CD4-positive, alpha-beta T cell treated with Interleukin-10 for 1 hour (primary cell): ENCODE results near the gene FILIP1.
"Not testable (repeated sequence)": the region's sequence is repeated elsewhere in the genome, so short reads cannot be mapped to it uniquely, and the experiment has no call there.

ENCODE experiments used
- DNase-seq: peaks from one replicate; pipeline ENCODE4 v3.0.0-alpha.2; 2020

The FILIP1 gene

DNA sequence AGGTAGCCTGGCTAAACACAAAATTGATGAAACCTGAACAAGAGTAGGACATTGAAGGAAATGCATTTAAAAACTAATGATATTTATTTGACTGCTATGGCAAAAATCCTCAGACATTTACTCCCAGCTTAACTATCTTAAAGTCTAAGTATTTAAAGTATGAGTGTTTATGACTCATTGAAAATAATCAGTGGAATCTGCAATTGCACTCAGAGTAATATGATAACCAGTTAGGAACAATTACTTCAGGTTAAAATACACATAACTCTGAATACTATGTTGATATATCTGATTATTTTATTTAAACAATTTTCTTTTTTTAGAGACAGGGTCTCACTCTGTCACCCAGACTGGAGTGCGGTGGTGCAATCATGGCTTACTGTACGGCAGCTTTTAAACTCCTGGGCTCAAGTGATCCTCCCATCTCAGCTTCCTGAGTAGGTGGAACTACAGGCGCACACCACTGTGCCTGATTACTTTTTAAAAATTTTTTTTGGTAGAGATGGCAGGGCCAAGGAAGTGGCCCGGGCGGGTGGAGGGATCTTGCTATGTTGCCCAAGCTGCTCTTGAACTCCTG, 43.9 kb downstream of the FILIP1 start:
- DNase-seq: no peak

DNA sequence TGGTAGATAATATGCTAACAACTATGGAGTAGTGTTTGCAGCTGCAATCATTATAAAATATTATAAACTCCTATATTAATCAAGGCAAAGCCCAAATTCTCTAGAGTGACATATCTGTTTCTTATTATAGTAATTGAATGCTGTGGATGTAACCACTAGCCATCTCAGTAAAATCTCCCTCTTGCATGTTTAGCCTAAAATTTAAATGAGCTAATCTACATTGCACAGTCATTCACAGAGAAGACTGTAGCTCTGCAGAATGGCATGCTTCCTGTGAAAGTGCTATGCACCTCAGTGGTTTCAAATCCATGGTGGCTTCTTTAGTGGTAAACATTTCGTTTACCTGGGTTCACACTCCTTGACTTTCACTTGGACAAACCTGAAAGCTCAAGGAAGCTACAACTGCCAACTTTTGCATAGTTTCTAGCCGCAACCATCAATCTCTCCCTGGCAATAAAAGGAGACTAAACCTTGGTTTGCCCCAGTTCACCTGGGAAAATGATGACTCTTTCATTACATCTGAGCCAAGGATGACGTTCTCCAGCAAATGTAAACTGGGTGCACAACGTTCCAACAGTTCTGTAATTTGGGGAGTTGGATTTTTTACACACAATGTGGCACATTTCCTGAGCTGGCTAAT, 47.2 kb downstream of the FILIP1 start:
- DNase-seq: no peak

DNA sequence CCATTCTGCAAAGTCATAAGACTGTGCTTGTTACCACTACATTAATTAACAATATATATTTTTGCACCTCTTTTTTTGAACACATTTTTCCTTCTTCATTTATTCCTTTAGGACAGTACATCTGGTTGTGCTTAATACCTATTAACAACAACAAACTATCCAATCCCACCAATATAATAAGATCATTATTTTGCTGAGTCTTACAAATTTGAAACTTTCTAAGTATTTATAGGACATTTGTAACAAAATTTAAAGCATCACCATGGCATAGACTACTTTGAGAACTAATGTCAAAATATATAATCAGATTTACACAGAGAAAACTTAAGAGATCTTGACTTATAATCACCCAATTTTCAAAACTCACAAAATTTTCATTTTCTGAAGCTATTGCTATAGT, 47.9 kb downstream of the FILIP1 start:
- no peak for DNase-seq

DNA sequence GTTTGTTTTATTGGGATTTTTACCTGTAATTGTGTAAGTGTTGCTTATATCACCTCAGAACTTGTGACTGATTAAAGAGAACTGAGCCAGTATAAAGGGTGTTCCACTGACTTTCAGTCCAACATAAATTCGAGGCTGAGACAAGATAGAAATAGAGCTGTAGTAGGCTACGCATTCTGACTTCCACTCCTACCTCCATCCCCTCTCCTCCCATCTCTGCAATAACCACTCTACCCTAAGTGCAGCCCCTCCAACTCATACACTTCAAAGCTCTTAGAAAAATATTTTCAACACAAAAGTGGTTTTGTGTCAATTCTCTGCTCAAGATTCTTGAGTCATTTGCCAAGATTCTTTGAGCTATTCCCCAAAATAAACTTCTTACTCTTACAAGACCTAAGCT, 48.7 kb downstream of the FILIP1 start:
- no peak for DNase-seq

DNA sequence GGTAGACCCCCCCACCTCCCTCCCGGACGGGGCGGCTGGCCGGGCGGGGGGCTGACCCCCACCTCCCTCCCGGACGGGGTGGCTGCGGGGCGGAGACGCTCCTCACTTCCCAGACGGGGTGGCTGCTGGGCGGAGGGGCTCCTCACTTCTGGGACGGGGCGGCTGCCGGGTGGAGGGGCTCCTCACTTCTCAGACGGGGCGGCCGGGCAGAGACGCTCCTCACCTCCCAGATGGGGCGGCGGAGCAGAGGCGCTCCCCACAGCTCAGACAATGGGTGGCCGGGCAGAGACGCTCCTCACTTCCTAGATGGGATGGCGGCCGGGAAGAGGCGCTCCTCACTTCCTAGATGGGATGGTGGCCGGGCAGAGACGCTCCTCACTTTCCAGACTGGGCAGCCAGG, 51.7 kb downstream of the FILIP1 start:
- not testable (repeated sequence) for DNase-seq

DNA sequence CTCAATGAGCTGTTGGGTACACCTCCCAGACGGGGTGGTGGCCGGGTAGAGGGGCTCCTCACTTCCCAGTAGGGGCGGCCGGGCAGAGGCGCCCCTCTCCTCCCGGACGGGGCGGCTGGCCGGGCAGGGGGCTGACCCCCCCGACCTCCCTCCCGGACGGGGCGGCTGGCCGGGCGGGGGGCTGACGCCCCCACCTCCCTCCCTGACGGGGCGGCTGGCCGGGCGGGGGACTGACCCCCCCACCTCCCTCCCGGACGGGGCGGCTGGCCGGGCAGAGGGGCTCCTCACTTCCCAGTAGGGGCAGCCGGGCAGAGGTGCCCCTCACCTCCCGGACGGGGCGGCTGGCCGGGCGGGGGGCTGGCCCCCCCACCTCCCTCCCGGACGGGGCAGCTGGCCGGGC, 52.1 kb downstream of the FILIP1 start:
- not testable (repeated sequence) for DNase-seq

DNA sequence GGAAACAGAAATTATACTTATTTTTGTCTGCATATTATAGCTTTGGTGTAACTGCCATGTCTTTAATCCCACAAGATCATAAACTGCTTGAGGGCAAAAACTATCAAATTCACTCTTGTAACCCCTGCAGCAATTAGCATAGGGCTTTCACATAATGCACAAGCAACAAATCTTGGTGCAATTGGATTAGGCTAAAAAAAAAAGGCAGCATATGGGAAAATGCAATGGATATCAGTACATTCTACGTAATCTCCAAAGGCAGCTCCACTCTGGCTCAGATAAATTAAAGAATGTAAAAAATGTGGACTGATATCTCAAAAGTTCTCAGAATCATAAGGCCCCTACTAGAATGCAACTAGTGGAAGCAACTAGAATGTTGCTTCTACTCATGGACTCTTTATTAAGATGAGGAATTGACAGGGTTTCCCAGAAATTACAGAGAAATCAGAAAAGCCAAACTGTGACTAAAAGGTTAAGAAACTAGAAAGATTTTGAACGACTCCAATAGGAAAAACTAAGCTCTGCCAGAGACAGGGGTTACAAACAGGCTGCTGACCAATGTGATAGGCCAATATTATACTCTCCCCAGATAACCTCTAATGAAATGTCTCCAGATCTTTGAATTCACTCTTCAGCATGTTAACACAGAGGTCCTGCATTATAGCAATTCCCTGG, 55.0 kb downstream of the FILIP1 start:
- DNase-seq: no peak

DNA sequence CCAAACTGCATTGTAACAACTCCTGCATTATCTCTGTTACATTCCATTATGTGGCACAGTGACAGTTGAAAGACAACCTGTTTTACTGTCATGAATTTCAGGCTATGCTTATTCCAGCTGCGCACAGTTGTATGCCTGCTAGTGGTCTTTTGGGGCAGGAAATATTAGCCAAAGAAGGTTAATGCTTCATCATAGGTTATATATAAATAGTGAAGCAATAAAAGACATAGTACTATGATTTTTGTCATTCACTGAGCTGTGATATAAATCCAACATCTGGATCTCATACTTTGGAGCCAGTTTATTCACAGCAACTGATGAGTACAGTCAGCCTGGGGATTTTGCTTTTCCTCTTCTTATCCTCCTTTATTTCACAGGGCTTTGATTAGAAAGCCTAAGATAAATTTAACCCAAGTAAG, 55.6 kb downstream of the FILIP1 start:
- DNase-seq: no peak

DNA sequence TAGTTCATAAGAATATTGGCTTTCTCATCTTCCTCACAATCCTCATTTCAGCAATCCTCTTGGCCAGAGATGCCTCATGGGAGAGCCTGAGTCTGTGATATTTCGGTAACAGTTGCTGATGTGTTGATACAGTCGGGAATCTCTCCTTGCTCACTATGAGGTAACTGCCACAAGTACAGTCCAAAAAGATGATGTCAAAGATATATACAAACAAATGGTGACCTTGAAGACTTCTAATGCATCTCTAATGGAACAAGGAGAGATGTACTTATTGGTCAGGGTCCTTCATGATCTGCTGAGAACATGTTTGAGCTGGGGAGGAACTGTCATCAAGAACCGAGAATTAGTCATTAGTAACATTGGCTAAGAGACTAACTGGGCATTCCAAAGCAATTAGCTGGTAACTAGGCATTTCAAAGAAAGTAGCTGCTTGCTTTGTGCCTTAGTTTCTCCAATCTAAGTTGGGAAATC, 56.1 kb downstream of the FILIP1 start:
- DNase-seq: no peak

DNA sequence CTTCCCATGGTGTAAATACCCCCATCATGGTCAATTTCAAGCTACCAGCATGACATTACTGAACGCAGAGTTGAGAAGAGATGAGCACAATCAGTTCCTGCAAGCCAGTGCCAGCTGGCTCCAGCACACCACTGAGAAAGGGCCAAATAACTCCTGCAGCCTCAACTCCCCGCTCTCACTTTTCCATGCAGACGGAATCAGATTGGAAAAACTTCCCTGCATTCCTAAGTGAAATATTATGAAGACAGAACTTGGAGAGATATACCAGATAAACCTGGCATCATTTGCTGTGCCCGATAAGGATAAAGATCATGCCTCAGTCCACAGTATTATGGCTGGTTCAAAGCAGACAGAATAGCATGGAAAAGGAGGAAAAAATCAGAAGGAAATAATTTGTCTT, 56.7 kb downstream of the FILIP1 start:
- DNase-seq: no peak

DNA sequence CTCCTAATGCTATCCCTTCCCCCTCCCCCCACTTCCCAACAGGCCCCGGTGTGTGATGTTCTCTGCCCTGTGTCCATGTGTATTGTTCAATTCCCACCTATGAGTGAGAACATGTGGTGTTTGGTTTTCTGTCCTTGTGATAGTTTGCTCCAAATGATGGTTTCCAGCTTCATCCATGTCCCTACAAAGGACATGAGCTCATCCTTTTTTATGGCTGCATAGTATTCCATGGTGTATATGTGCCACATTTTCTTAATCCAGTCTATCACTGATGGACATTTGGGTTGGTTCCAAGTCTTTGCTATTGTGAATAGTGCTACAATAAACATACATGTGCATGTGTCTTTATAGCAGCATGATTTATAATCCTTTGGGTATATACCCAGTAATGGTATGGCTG, 60.8 kb downstream of the FILIP1 start:
- DNase-seq: not testable (repeated sequence)

DNA sequence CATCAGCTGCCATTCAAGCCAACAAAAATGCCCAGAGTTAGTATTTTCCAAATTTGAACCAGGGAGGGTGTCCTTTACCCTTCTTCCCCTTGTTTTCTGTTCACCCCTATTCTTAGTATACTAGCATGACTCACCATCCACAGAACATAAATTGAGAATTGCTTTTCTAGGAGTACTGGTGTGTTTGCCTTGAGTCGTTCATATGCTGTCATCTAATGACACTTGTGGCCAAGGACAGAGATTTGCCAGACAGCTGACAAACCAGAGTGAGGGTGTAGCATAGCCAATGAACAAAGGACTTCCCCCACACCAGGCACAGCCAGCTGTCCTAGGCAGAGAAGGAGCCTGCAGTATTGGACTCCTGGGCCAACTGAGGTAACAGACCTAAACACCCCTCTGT, 62.2 kb downstream of the FILIP1 start:
- DNase-seq: no peak

DNA sequence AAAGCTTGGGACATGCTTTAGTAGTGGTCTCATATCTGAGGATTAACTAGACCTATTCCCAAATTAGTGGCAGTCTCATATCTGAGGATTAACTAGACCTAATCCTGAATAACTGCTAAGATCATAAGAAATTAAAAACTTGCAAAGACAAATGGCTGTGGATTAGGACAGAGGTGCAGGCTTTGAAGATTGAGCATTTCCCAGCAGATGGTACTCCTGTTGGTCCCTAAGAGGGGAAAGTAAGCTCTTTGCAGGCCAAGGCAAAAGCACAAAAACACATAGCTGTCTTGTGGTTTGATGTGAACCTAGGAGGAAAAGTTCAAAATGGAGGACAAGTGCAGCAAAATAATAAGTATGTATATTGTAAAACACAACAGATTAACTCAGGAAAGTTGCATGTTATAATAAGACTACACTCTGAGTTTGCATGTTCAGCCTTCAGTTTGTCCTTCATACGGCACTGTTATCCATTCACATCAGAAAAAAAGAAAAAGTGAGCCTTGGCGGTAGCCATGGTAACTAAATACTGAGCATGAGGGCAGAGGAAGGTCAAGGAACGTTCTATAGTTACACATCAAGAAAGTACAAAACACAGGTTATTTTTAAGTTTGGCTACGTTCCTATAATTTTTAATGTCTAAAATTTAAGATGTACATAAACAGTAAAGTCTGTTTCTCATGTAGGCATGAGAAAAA, 62.8 kb downstream of the FILIP1 start:
- DNase-seq: no peak

DNA sequence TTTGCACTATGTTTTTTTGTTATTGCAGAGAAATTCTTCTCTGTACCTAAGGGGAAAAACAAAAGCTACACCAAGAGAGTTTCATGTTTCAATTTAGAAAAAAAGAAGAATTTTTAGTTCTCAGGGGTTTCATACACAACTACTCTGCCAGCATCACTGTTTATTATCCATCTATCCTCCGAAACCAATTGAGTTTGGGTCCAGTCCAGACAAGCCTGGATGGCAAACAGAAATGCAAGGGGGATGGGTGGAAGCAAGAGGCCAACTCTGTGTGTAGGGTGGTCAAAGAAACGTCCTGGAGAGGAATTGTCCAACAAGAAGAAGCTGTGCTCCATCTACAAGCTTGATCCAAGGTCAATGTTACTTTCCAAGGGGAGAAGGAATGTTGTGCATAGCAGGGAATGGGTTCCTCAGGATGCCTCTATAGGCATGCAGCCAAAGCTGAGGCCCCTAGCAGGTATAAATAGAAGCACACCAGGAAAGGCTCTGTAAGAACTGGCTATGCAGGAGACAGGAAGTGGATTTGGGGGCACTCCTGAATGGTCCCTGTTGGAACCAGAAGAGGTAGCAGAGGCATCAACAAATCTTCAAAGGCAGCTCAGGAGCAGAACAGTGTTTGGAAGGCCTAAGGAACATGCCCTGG, 64.4 kb downstream of the FILIP1 start:
- DNase-seq: no peak

DNA sequence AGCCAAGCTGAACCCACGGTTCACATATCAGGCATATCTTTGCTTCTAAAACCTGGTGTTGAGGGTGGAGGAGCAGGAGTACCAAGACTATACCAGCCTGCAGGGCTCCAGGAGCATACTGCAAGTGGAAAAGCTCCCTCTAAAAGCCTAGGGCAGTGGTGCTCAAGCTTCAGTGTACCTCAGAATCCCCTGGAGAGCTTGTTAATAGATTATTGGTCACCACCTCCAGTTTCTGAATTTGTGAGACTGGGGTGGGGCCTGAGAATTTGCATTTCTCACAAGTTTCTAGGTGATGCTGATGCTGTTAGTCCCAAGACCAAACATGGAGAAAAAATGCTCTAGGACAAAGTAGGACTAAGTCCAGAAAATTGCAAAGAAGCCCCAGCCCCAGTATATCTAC, 65.4 kb downstream of the FILIP1 start:
- DNase-seq: no peak

DNA sequence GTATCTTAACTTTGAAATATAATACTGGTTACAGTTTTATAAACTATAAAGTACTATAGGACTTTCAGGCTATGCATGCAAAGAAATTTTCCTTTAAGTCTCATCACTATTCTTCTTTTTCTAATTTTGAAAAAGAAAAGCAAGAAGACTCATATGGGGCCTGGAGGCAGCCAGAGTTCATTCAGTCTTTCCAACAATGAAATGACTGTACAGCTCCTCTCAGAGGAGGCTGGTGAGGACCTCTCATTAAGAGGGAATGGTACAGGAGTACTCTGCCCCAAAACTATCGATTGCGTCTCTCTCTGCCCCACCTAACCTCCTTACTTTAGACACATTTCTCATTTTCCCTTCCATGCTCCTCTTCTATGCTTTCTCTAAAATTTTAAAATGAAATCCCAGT, 66.3 kb downstream of the FILIP1 start:
- no peak for DNase-seq

DNA sequence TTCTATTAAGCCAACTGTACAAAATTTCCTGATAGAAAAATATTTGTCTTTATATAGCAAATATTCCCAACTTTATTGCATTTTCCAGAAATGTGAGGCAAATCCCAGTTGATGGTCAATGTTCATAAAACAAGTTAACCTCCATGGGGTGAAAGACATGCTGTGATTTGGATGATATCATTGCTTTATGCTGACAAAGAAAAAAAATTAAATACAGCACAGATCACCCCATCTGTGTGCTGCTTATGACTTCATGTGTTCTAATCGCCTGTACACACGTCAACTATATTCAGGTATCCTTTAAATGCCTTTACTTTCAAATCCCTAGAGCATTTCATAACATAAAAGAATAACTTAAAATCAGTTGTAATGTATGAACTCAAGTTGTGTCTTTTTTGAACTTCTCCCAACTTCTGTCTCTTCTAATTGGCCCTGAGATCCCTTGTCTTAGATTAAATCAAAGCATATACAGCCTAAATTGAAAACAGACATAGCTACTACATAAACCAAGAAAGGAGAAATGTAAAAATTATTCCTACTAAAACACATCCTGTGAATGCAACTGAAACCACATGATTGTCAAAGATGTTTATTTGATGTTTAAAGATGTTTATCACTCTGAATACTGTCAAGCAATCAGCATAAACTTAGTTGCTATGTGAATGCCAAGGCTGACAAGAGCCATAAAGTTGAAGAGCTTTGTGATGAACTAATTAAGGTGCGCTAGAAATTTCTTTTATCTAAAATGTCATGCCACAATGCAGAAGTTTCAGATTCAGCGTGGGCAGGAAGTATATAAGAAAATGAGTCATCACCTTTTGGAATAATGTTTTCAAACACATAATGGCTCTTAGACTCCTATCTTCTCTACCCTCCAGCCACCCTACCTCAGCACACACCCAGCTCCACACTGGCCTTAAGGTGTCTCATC, 68.7 kb downstream of the FILIP1 start:
- DNase-seq: no peak

DNA sequence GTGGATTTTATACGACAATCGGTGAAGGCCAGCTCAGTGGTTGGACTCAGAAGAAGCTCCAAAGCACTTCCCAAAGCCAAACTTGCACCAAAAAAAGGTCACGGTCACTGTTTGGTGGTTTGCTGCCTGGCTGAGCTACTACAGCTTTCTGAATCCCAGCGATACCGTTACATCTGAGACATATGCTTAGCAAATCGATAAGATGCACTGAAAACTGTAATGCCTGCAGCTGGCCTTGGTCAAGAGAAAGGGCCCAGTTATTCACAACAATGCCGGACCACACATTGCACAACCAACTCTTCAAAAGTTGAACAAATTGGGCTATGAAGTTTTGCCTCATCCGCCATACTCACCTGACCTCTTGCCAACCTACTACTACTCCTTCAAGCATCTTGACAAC, 70.2 kb downstream of the FILIP1 start:
- DNase-seq: no peak

DNA sequence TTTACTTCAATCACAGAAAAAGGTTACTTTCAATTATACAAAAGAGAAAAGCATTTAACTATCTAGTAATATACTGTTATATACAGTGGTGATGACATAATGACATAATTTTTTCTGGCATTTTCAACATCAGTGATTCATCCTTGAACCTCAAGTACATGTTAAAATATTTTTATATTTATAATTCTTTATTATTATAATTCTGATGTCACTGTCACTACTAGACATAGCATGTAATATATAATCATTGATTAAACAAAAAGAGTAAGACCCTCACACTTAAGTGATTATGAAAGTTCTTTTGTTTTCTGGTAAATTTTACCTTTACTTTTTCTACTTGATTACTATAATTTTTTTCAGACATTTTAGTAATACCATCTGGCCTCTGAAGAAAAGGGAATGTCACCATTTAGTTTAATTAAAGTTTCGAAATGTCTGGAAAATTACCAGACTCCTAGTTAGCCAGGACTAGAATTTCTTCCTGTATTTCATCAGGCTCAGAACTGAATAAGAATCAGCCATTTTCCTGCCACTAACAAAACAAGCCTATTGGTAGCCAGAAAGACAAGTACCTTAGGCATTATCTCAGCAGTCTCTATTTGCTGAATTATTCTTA, 71.5 kb downstream of the FILIP1 start:
- DNase-seq: no peak

DNA sequence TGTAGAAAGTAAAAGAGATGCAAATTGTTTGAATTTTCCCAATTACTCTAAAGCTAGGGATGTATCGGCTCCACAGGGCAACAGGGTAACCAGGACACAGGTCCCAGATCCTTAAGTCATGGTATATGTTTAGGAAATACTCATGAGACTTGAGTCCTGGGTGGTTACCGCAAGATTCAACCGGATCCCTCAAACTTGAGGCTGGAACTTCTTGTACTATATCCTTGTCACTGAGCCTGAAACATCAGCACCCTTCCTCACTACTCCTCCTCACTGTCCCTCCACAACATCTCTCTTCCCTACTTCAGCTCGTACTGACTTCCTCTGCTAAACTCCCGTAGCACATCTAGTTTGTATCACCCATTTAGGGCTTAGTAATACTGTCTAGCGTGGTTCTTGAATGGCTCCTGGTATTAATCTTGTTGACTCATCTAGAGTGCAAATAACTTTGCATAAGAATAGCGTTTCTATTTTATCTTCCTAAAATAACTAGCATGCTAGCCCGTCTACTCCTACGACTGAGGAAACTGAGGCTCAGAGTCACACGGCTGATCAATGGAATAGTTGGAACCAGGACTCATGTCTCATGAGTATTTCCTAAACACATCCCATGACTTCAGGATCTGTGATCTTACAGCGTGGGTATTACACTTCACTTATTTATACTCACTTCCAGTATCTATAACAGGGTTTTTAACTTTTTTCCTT, 72.1 kb downstream of the FILIP1 start:
- no peak for DNase-seq

DNA sequence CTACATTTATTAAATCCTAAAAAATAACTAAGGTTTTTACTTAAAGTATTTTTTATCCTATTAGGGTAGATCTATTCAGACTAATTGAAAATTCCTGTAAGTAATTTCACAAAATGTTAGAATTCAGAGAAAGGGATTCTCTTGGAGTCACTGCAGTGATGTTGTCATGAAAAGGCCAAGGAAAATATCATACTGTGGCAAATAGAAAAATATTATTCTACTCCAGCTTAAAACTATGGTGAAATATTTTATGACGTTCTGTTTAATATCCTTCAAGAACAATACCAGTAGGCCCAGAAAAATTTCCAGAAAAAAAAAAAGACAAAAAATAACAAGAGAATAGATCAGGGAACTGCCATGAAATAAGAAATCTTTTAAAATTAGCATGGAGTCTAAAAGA, 73.6 kb downstream of the FILIP1 start:
- no peak for DNase-seq
